ENCODE data around the gene FGD4. TPM values are rescaled to one million over a fixed set of nuclear protein-coding genes. Genes with fewer than 3 reads are reported as not detected.

FGD4 gene
- total and polyA plus RNA-seq, 8 donors: 18.6 to 38.9 (median 25.5) TPM

GRCh38 chr12:32467959-32468863 is 68.9 kb downstream of the FGD4 start:
- Histone ChIP-seq H3K9me3 (no peaks in the 10 kb centered on the region), H3K4me1 (no peaks in the 10 kb centered on the region), H3K27me3 (no peaks in the 10 kb centered on the region), H3K4me3 (no peak overlapping the region), H3K36me3 (no peaks in the 10 kb centered on the region), H3K27ac (no peak overlapping the region)
- DNase-seq (no peak), ATAC-seq (no peak)
- no peak for TF ChIP-seq CTCF (IDR thresholded peaks at IDR 0.05)
- intact Hi-C loops (cut with DNase I): no loop called here

GRCh38 chr12:32470936-32471470 is 71.6 kb downstream of the FGD4 start:
- Histone ChIP-seq H3K36me3 (no peaks in the 10 kb centered on the region), H3K27ac (no peak overlapping the region), H3K4me3 (no peak overlapping the region), H3K9me3 (no peaks in the 10 kb centered on the region), H3K4me1 (peaks cover 3 to 4% of the 10 kb centered on the region in 2 donors), H3K27me3 (no peaks in the 10 kb centered on the region)
- TF ChIP-seq CTCF (IDR thresholded peaks at IDR 0.05): no peak
- DNase-seq: no peak
- no peak for ATAC-seq
- intact Hi-C loops (cut with DNase I): no loop called here

- Histone ChIP-seq H3K27ac (no peak overlapping the region), H3K9me3 (no peaks in the 10 kb centered on the region), H3K4me3 (no peak overlapping the region), H3K4me1 (peaks cover 9 to 10% of the 10 kb centered on the region in 2 donors), H3K36me3 (no peaks in the 10 kb centered on the region), H3K27me3 (no peaks in the 10 kb centered on the region)
- TF ChIP-seq CTCF (IDR thresholded peaks at IDR 0.05): no peak
- DNase-seq (no peak), ATAC-seq (no peak)
- intact Hi-C loops (cut with DNase I): no loop called here
Observed at GRCh38 chr12:32471591-32472001, 72.2 kb downstream of the FGD4 start.

- intact Hi-C loops (cut with DNase I): no loop called here
- DNase-seq (no peak), ATAC-seq (no peak)
- H3K4me1 ChIP-seq: peaks cover 22 to 23% of the 10 kb centered on the region in 2 donors
- H3K27me3 ChIP-seq: no peaks in the 10 kb centered on the region
- no peak overlapping the region for H3K4me3 ChIP-seq
- H3K27ac ChIP-seq: peak overlapping the region in 1 of 2 donors; percentile 29
- no peaks in the 10 kb centered on the region for H3K9me3 ChIP-seq
- H3K36me3 ChIP-seq: no peaks in the 10 kb centered on the region
- no peak for TF ChIP-seq CTCF (IDR thresholded peaks at IDR 0.05)
Observed at GRCh38 chr12:32475724-32476123, 76.4 kb downstream of the FGD4 start.

- H3K4me1 ChIP-seq: peaks cover 22 to 25% of the 10 kb centered on the region in 2 donors
- peak overlapping the region; percentile 29 to 39 for H3K27ac ChIP-seq
- no peaks in the 10 kb centered on the region for H3K27me3 ChIP-seq
- no peak overlapping the region for H3K4me3 ChIP-seq
- DNase-seq (peak in 3 of 4 donors; percentile 19 to 76 (median 44)), ATAC-seq (peak; percentile 94)
- TF ChIP-seq CTCF (IDR thresholded peaks at IDR 0.05): no peak
- intact Hi-C loops (cut with DNase I): no loop called here
- H3K9me3 ChIP-seq: no peaks in the 10 kb centered on the region
- H3K36me3 ChIP-seq: no peaks in the 10 kb centered on the region
Observed at GRCh38 chr12:32476446-32476845, 77.1 kb downstream of the FGD4 start.

Data from left lung (tissue), 10 donors.